Vagina (tissue), 2 donors: ENCODE measurements around the gene BEAN1. TPM values are rescaled to one million over a fixed set of nuclear protein-coding genes. Genes with fewer than 3 reads are reported as not detected.
A peak's percentile ranks its signal among the peaks of the same experiment; 100 is the strongest.

Experiments used
- DNase-seq, 2 donors: peaks; one replicate each; pipeline ENCODE4 v3.0.0-alpha.2; 2017; ENCODE audit errors: extremely low spot score in 2 of 2
- H3K27ac ChIP-seq: fragments of 200-600 bp; sonication (generic); one replicate; pipeline ENCODE4 v1.5.1; 2019
- H3K27me3 ChIP-seq: fragments of 200-600 bp; sonication (generic); one replicate; pipeline ENCODE4 v1.5.1; 2019
- H3K36me3 ChIP-seq, 2 donors: fragments of 200-600 bp; sonication (generic); one replicate each; pipeline ENCODE4 v1.5.1; 2017 to 2019
- H3K4me1 ChIP-seq: fragments of 200-600 bp; sonication (generic); one replicate; pipeline ENCODE4 v1.5.1; 2019
- H3K4me3 ChIP-seq, 2 donors: fragments of 200-600 bp; sonication (generic); 1 replicate in 1 of 2; 2 replicates in 1 of 2; pipeline ENCODE4 v1.5.1; 2016 to 2019
- H3K9me3 ChIP-seq: fragments of 200-600 bp; sonication (generic); one replicate; pipeline ENCODE4 v1.5.1; 2019
- CTCF ChIP-seq, 3 experiments: fragments of 450-650 bp in 2 of 3; fragments of 200-600 bp in 1 of 3; sonication (generic) in 1 of 3; IDR thresholded peaks; one replicate each; pipeline ENCODE4 v1.5.1; 2017 to 2019; ENCODE audit warnings: antibody characterized with exemption in 3 of 3, mild to moderate bottlenecking in 2 of 3, moderate library complexity in 2 of 3
- POLR2A ChIP-seq, 2 donors: fragments of 450-650 bp; IDR thresholded peaks; one replicate each; pipeline ENCODE4 v1.6.1; 2017; ENCODE audit warnings: antibody characterized with exemption in 2 of 2, mild to moderate bottlenecking in 2 of 2, moderate library complexity in 2 of 2
- POLR2AphosphoS5 ChIP-seq, 2 donors: sonication (generic); formaldehyde crosslinking; IDR thresholded peaks; one replicate each; pipeline ENCODE4 v1.9.0; 2017; ENCODE audit warnings: antibody characterized with exemption in 2 of 2, mild to moderate bottlenecking in 2 of 2, low read depth in 1 of 2; ENCODE audit not compliant: insufficient read depth in 1 of 2
- intact Hi-C: fragments of 100-400 bp; cut with DNase I; formaldehyde crosslinking; loops from one replicate; pipeline ENCODE4 v1.15.1; 2023
- total RNA-seq: library from RNA; depleted of rRNA; stranded (reverse); fragments of >200 nt; gene quantifications from one replicate; pipeline ENCODE4 v1.2.3, GENCODE V29; 2016

The BEAN1 gene
- total RNA-seq, 1 donor from 2014 or later, result not detected

DNA sequence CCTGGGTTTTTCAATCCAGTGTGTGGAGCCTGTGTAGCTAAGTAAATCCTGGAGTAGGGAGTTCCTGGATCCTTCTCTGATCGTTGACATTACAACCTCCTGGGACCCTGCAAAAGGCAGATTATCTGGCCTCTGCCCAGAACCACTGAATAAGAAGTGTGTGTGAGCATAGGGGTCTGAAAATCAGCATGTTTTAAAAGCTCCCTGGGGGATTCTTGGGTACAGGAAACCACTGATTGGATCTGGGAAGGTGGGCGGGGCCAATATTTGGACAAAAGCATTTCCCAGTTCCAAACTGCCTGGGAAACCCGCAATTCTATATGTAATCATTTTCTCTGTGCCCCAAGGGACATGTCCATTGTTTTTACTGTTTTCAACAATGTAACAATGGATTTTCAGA is 27.2 kb upstream of the BEAN1 start:
- no peak for TF ChIP-seq POLR2A (IDR thresholded peaks at IDR 0.05)
- TF ChIP-seq POLR2AphosphoS5 (IDR thresholded peaks at IDR 0.05; ENCODE audit: insufficient read depth in 1 of 2, low read depth in 1 of 2), result no peak
- no peak for TF ChIP-seq CTCF (IDR thresholded peaks at IDR 0.05)
- no peak overlapping the region for H3K4me3 ChIP-seq
- no peaks in the 10 kb centered on the region for H3K4me1 ChIP-seq
- intact Hi-C loops, result loop anchor here (10.0 kb wide), 1 partner anchor 475 kb away; no protein-coding TSS in a partner anchor
- no peak overlapping the region for H3K27ac ChIP-seq
- no peaks in the 10 kb centered on the region for H3K27me3 ChIP-seq
- H3K36me3 ChIP-seq, result no peaks in the 10 kb centered on the region
- peak in 1 of 2 donors; percentile 25 for DNase-seq
- no peaks in the 10 kb centered on the region for H3K9me3 ChIP-seq

DNA sequence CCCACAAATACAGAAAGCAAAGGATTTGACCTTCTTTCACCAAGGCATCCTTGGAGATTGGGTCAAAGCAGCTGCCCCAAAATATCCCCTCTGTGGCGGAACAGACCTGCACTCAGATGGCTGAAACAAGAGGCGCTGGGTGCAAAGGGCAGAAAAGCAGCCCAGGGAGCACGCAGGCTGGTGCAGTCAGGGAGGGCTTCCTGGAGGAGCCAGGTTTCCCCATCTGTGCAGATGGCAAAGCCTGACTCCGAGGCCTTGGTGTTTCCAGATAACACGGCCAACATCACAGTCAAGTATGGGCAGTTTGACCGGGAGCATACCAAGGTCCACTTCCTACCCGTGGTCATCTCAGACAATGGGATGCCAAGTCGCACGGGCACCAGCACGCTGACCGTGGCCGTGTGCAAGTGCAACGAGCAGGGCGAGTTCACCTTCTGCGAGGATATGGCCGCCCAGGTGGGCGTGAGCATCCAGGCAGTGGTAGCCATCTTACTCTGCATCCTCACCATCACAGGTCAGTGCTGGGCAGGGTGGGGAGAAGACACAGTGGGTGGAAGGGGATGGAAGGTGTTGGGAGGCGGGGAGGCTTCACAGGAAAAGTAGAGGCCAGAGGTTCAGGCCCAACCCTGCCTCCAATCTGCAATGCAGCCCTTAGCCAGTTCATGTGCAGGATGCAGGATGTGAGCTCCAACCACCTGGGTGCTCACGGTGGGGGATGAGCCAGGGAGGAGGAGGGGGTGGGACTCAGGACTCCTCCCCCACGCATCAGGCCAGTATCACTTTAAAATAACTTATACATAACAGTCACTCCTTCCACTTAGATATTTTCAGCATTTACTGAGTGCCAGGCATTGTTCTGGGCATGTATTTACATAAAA is 26.4 kb upstream of the BEAN1 start:
- Histone ChIP-seq H3K27me3 (no peaks in the 10 kb centered on the region), H3K27ac (no peak overlapping the region), H3K9me3 (no peaks in the 10 kb centered on the region), H3K4me3 (no peak overlapping the region), H3K36me3 (no peaks in the 10 kb centered on the region), H3K4me1 (no peaks in the 10 kb centered on the region)
- TF ChIP-seq POLR2AphosphoS5 (IDR thresholded peaks at IDR 0.05; ENCODE audit: insufficient read depth in 1 of 2, low read depth in 1 of 2) (no peak), POLR2A (IDR thresholded peaks at IDR 0.05) (no peak), CTCF (IDR thresholded peaks at IDR 0.05) (no peak)
- peak in 1 of 2 donors; percentile 69 for DNase-seq
- intact Hi-C loops, result loop anchor here (10.0 kb wide), 1 partner anchor 474 kb away; no protein-coding TSS in a partner anchor

DNA sequence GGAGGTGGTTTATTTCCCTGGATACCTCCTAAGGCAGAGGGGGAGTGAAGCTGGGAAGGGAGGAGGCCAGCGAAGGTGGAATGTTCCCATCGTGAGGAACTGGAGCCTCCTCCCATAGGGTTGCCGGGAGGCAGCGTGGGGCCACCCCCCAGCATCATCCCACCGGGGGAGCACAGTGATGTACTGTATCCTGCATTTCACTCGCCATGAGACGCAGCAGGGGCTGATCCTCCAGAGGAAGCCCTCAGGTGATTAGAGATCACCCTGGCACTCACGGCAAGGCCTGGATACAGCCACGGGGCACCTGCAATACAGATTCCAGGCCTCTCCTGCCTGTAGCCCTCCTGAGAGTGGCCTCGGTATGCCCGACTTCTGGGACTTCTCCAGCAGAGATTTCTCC is 25.5 kb upstream of the BEAN1 start:
- Histone ChIP-seq H3K9me3 (no peaks in the 10 kb centered on the region), H3K27me3 (no peaks in the 10 kb centered on the region), H3K4me1 (no peaks in the 10 kb centered on the region), H3K36me3 (no peaks in the 10 kb centered on the region), H3K27ac (no peak overlapping the region), H3K4me3 (no peak overlapping the region)
- no peak for TF ChIP-seq POLR2AphosphoS5 (IDR thresholded peaks at IDR 0.05; ENCODE audit: insufficient read depth in 1 of 2, low read depth in 1 of 2)
- TF ChIP-seq CTCF (IDR thresholded peaks at IDR 0.05), result no peak
- no peak for TF ChIP-seq POLR2A (IDR thresholded peaks at IDR 0.05)
- DNase-seq, result no peak
- intact Hi-C loops, result loop anchor here (10.0 kb wide), 1 partner anchor 473 kb away; no protein-coding TSS in a partner anchor

- Histone ChIP-seq H3K9me3 (no peaks in the 10 kb centered on the region), H3K27me3 (no peaks in the 10 kb centered on the region), H3K36me3 (no peaks in the 10 kb centered on the region), H3K4me3 (no peak overlapping the region), H3K27ac (no peak overlapping the region), H3K4me1 (no peaks in the 10 kb centered on the region)
- TF ChIP-seq POLR2AphosphoS5 (IDR thresholded peaks at IDR 0.05; ENCODE audit: insufficient read depth in 1 of 2, low read depth in 1 of 2), result no peak
- TF ChIP-seq POLR2A (IDR thresholded peaks at IDR 0.05), result no peak
- TF ChIP-seq CTCF (IDR thresholded peaks at IDR 0.05), result no peak
- intact Hi-C loops, result loop anchor here (10.0 kb wide), 1 partner anchor 473 kb away; no protein-coding TSS in a partner anchor
- DNase-seq, result no peak
These were observed 24.9 kb upstream of the BEAN1 start for GRCh38 chr16:66402166-66402565.
